ENCODE measurements around the gene DAPK2.

The DAPK2 gene

DNA sequence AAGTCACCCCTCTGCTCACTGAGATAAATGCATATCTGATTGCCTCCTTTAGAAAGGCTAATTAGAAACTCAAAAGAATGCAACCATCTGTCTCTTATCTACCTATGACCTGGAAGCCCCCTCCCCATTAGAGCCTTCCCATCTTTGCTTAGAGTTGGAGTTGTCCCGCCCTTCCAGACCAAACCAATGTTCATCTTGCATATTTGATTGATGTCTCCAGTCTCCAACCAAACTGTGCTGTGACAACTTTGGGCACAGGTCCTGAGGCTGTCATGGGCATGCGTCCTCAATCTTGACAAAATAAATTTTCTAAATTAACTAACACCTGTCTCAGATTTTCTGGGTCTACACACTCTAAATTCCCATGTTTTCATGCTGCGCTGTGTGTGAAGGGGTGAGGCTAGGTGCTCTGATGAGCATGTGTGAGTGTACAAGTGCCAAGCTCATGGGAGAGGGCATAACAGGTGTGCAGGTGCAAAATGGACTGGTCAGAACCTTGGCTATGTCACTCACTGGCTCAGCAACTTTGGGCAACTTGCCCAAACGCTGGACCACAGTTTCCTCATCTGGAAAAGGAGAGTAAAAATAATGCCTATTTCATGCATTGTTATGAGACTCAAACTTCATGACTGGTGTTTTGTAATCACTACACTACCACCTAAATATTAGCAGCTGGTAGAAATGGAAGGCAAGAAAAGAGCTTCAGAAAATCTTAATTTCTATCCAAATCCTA, 7.2 kb downstream of the DAPK2 start:
- no peak overlapping the region for H3K27ac ChIP-seq (replicated peaks)
- no peaks in the 10 kb centered on the region for H3K27me3 ChIP-seq (ENCODE audit: insufficient read depth, poor library complexity, severe bottlenecking)
- TF ChIP-seq SPI1 (IDR thresholded peaks at IDR 0.05; ENCODE audit: borderline replicate concordance, low read depth) (no peak), GABPA (IDR thresholded peaks at IDR 0.05; ENCODE audit: low read depth) (no peak), POLR2AphosphoS5 (IDR thresholded peaks at IDR 0.05; ENCODE audit: low read depth) (no peak)
- TF ChIP-seq, protein P1, sequence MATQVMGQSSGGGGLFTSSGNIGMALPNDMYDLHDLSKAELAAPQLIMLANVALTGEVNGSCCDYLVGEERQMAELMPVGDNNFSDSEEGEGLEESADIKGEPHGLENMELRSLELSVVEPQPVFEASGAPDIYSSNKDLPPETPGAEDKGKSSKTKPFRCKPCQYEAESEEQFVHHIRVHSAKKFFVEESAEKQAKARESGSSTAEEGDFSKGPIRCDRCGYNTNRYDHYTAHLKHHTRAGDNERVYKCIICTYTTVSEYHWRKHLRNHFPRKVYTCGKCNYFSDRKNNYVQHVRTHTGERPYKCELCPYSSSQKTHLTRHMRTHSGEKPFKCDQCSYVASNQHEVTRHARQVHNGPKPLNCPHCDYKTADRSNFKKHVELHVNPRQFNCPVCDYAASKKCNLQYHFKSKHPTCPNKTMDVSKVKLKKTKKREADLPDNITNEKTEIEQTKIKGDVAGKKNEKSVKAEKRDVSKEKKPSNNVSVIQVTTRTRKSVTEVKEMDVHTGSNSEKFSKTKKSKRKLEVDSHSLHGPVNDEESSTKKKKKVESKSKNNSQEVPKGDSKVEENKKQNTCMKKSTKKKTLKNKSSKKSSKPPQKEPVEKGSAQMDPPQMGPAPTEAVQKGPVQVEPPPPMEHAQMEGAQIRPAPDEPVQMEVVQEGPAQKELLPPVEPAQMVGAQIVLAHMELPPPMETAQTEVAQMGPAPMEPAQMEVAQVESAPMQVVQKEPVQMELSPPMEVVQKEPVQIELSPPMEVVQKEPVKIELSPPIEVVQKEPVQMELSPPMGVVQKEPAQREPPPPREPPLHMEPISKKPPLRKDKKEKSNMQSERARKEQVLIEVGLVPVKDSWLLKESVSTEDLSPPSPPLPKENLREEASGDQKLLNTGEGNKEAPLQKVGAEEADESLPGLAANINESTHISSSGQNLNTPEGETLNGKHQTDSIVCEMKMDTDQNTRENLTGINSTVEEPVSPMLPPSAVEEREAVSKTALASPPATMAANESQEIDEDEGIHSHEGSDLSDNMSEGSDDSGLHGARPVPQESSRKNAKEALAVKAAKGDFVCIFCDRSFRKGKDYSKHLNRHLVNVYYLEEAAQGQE (IDR thresholded peaks at IDR 0.05; ENCODE audit: insufficient replicate concordance, low read depth) = no peak
- TF ChIP-seq, protein P2, sequence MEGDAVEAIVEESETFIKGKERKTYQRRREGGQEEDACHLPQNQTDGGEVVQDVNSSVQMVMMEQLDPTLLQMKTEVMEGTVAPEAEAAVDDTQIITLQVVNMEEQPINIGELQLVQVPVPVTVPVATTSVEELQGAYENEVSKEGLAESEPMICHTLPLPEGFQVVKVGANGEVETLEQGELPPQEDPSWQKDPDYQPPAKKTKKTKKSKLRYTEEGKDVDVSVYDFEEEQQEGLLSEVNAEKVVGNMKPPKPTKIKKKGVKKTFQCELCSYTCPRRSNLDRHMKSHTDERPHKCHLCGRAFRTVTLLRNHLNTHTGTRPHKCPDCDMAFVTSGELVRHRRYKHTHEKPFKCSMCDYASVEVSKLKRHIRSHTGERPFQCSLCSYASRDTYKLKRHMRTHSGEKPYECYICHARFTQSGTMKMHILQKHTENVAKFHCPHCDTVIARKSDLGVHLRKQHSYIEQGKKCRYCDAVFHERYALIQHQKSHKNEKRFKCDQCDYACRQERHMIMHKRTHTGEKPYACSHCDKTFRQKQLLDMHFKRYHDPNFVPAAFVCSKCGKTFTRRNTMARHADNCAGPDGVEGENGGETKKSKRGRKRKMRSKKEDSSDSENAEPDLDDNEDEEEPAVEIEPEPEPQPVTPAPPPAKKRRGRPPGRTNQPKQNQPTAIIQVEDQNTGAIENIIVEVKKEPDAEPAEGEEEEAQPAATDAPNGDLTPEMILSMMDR (IDR thresholded peaks at IDR 0.05; ENCODE audit: insufficient read depth, low read length) = no peak
- DNase-seq (ENCODE audit: low read depth in 1 of 2, low spot score in 1 of 2) = peak in 1 of 2 experiments; percentile 31
- no peak overlapping the region for H3K4me3 ChIP-seq (replicated peaks; ENCODE audit: insufficient read depth, low read length)

GRCh38 chr15:64037966-64038365, 8.3 kb downstream of the DAPK2 start:
- H3K4me3 ChIP-seq (replicated peaks; ENCODE audit: insufficient read depth, low read length) = no peak overlapping the region
- DNase-seq (ENCODE audit: low read depth in 1 of 2, low spot score in 1 of 2) = no peak
- no peaks in the 10 kb centered on the region for H3K27me3 ChIP-seq (ENCODE audit: insufficient read depth, poor library complexity, severe bottlenecking)
- no peak overlapping the region for H3K27ac ChIP-seq (replicated peaks)
- TF ChIP-seq, protein P1 (IDR thresholded peaks at IDR 0.05; ENCODE audit: insufficient replicate concordance, low read depth) = no peak
- TF ChIP-seq GABPA (IDR thresholded peaks at IDR 0.05; ENCODE audit: low read depth) = no peak
- TF ChIP-seq, protein P2 (IDR thresholded peaks at IDR 0.05; ENCODE audit: insufficient read depth, low read length) = no peak
- TF ChIP-seq POLR2AphosphoS5 (IDR thresholded peaks at IDR 0.05; ENCODE audit: low read depth) = no peak
- no peak for TF ChIP-seq SPI1 (IDR thresholded peaks at IDR 0.05; ENCODE audit: borderline replicate concordance, low read depth)

DNA sequence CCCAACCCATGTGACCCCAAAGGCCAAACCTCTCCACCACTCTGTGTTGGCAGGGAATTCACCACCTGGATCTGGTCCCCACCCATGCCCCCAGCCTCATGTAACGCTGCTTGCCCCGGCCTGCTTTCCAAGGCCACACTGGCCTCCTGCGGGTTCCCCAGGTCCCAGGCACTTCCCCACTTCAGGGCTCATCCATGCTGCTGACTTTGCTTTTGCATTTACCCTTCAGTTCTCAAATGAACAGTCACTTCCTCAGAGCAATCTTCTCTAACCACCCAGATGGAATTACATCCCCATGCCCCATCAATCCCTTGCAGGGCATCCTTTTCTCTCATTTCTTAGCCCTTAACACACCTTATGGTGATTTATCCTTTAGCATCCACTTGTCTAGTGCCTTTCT, 9.2 kb downstream of the DAPK2 start:
- H3K27me3 ChIP-seq (ENCODE audit: insufficient read depth, poor library complexity, severe bottlenecking) = no peaks in the 10 kb centered on the region

DNA sequence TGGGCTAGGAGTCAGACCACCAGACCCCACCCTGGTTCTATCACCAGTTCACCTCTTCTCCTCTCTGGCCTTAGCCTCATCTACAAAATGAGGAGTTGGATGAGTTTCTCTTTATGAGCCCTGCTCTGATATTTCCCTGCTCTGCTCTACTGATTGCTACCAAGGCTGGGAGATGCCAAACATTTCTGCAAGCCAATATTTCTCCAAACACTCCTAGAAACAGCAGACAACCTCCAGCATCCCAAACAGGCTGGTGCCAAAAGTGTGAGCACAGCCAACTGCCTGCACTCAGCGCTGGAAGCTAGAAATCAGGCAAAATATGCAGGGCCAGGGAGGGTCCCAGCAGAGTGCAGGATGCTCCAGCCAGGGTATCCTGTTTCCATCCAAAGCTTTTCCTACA, 10.8 kb downstream of the DAPK2 start:
- Histone ChIP-seq H3K27ac (replicated peaks) (no peak overlapping the region), H3K27me3 (ENCODE audit: insufficient read depth, poor library complexity, severe bottlenecking) (no peaks in the 10 kb centered on the region), H3K4me3 (replicated peaks; ENCODE audit: insufficient read depth, low read length) (no peak overlapping the region)
- no peak for DNase-seq (ENCODE audit: low read depth in 1 of 2, low spot score in 1 of 2)
- TF ChIP-seq, protein P2 (IDR thresholded peaks at IDR 0.05; ENCODE audit: insufficient read depth, low read length) = no peak
- TF ChIP-seq, protein P1 (IDR thresholded peaks at IDR 0.05; ENCODE audit: insufficient replicate concordance, low read depth) = no peak
- no peak for TF ChIP-seq SPI1 (IDR thresholded peaks at IDR 0.05; ENCODE audit: borderline replicate concordance, low read depth)
- TF ChIP-seq POLR2AphosphoS5 (IDR thresholded peaks at IDR 0.05; ENCODE audit: low read depth) = no peak

More for the DNA sequence above, 9.2 kb downstream of the DAPK2 start:
- TF ChIP-seq SPI1 (IDR thresholded peaks at IDR 0.05; ENCODE audit: borderline replicate concordance, low read depth) (peak; percentile 30; the same call in 1 of the 2 replicates), POLR2AphosphoS5 (IDR thresholded peaks at IDR 0.05; ENCODE audit: low read depth) (no peak)
- no peak overlapping the region for H3K4me3 ChIP-seq (replicated peaks; ENCODE audit: insufficient read depth, low read length)
- no peak overlapping the region for H3K27ac ChIP-seq (replicated peaks)
- DNase-seq (ENCODE audit: low read depth in 1 of 2, low spot score in 1 of 2) = no peak

Measured in HL-60 (cell line).